GM19099 (cell line): ENCODE results near the gene PRKCZ.

Experiments used
- POLR2A ChIP-seq: IDR thresholded peaks from 3 replicates; pipeline ENCODE4 v1.6.1; 2011; ENCODE audit warnings: low read depth; ENCODE audit not compliant: insufficient read length; ENCODE audit errors: extremely low read depth

The PRKCZ gene

DNA sequence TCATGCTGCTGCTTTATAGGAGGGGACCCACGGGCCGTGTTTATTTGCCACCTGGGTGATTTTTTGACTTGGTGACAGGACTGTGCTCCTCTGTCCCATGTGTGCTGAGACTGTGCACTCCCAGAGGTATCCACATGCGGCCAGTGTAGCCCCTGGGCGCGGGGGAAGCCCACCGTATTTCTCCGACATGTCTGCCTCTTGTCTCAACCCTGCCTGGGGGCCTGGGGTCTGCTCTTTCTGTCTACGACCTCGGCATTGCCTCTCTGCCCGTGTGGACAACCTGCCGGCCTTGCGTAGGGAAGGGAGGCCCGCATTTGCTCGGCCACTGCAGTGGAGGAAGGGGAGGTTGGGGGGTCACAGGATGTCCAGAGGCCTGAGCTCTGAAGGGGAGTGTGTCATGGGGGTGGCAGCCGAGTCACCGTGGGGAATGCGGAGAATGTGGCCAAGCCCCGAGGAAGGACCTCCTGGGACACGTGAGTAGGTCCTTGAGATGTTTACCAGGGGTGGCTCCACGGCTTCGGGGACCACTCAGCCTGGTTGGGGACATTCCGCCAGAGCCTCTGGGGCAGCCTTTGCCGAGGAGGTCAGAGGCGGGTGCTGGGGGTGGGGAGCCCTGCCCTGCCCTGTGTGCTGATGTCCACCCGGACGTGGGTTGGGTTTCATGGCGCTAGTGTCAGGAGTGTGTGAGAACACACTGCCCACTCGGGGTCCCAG is 11.0 kb downstream of the PRKCZ start:
- no peak for TF ChIP-seq POLR2A

DNA sequence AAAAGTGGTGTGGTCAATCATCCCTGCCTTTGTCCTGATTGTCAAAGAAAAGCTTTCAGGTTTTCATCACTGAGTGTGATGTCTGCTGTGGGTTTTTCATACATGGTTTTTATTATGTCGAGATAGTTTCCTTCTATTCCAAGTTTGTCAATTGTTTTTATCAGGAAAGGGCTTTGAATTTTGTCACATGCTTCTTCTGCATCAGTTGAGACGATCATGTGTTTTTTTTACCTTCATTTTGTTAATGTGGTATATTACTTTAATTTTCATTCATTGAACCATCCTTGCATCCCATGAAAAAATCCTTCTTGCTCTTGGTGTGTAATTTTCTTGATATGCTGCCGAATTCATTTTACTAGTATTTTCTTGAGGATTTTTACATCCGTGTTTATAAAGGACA is 15.5 kb downstream of the PRKCZ start:
- no peak for TF ChIP-seq POLR2A

DNA sequence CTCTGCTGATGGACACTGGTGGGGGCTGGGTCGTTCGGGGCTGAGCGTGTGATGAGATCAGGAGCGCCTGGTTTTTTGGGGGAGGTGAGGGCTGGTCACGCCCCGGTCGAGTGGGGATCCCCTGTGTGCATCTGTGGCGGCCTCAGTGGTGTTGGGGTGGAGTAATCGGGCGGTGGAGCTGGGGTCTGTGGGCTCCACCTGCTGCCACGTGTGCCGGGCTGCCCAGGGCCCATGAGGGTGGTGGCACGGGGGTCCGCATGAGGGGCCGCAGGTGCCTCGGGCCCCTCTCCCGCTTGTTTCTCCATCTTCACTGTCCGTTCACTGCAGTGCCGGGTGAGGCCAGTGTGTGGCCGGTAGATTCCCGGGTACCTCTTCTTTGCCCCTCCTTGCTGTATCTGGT is 17.2 kb downstream of the PRKCZ start:
- no peak for TF ChIP-seq POLR2A

DNA sequence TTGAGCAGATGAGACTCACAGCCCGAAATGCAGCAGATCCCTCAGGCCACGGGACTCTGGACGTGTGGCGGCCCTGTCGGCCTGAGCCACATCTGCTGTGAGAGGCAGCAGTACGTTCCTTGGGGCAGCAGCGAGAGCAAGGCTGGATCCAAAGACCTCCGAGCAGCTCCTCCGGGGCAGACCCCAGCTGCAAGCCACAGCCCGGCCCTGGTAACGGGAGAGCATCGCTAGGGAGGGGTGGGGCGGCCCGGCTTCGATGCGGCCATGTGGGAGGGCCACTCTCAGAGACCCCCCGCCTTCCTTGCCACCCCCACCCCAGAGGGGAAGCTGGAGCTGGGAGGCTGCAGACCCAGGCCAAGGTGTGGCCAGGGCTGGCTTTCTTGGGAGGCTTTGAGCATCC is 17.8 kb downstream of the PRKCZ start:
- no peak for TF ChIP-seq POLR2A

DNA sequence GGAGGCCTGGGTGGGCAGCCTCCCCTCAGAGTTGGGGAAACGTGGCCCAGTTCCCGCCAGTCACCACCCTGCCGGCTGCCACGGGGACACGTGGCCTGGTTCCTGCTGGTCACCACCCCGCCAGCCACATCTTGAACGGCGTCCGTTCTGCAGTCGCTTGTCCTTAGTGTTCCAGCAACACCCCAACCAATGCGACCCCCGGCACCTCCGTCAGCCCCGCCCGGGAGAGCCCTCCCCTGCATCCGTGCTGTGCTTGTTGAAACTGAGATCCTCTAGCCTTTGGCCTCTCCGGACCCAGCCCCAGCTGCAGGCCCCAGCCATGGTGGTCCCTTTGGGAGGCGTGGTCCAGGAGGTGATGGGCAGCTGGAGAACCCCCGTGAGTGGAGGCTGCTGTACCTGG is 18.7 kb downstream of the PRKCZ start:
- TF ChIP-seq POLR2A = no peak

DNA sequence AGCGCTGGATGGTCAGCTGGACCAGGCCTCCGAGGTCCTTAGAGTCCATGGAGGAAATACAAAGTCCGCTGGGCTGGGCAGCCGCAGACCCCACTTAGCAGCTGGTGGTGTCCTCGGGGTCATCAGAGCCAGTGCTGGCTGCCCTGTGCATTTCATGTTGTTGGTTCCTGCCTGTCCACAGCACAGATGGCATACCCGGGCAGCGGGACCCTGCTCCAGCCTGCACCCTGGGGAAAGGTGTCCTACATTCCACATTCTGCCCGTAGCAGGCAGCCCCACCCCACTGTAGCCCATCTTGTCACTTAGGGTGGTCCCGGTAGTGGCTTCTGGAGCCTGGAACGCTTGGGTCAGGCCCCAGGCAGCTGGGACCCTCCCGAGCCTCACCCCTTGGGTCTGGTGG is 19.8 kb downstream of the PRKCZ start:
- TF ChIP-seq POLR2A = no peak

DNA sequence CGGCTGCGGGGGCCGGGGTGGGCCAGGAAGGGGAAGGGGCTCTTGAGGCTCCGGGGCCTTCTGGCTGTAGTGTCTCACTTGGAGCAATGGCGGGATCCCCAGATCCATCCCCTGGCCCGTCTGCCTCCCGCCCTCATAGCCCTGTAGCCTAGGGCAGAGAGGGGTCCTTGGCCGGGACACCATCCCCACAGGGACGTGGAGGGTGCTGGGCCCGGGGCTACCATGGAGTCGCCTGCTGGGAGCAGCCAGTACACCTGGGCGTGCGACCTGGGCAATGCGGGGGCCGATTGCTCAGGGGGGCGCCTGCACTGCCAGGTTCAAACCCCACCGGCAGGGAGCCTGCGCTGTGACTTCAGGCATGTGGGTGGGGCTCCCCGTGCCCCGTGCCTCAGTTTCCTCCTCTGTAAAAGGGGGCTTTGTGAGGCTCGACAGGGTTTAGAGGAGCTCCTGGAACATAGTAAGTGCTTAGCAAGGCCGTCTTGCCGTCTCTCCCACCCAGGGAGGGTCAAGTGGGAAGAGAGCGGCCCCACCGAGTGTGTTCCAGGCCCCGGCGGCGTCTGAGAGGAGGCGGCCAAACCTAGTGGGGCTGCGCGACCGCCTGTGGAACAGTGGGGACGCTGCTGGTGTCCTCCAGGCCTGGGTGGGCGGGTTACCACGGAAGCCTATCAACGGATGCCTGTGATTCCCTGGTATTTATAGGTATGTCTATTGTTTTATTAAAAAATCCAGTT is 20.8 kb downstream of the PRKCZ start:
- no peak for TF ChIP-seq POLR2A

DNA sequence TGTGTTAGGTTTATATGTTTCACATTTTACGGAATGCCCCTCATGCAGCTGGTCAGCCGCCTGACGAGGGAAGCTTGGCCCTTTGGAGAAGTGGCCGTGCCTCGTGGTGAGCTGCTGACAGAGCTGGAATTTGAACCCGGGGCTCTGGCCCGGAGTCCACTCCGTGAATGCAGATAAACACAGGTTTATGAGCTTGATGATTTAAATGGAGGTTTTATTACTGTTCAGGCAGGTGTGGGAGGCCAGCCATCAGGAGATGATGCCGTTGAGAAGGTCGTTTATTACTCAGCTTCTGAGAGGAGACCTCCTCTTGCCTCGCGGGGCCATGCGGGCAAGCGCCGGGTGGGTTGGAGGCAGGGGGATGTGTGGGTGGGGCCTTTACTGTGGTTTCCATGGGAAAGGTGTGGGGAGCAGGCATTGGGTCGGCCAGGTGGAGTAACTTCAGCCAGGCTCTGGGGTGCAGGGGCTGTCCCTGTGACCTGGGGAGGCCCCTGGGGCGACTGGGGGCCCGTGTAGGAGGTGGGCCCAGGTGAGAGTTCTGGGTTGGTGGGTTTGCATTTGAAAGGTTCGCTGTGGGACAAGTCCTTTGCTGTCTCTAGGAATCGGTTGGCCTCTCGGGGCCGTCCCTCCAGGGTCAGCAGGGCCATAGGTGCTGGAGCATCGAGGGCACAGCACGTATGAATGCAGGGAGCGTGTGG is 22.0 kb downstream of the PRKCZ start:
- TF ChIP-seq POLR2A = no peak

DNA sequence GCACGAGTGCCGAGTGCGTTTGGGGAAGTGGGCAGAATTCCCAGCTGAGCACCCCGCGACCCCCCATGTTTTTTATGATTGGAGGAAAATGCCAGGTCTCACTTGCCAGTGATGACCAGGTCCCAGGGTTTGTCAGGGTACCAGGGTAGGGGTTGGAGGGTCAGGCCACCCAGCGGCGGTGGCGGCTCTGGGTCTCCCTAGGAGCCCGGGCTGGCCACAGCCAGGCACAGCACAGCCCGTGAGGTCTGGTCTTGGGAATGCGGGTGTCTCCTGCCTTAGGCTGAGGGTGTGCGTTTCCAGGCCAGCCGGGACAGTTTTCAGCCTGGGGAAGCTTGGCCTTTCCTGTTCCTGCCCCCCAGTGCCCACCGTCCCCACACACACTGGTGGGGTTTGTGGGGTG is 22.7 kb downstream of the PRKCZ start:
- no peak for TF ChIP-seq POLR2A

DNA sequence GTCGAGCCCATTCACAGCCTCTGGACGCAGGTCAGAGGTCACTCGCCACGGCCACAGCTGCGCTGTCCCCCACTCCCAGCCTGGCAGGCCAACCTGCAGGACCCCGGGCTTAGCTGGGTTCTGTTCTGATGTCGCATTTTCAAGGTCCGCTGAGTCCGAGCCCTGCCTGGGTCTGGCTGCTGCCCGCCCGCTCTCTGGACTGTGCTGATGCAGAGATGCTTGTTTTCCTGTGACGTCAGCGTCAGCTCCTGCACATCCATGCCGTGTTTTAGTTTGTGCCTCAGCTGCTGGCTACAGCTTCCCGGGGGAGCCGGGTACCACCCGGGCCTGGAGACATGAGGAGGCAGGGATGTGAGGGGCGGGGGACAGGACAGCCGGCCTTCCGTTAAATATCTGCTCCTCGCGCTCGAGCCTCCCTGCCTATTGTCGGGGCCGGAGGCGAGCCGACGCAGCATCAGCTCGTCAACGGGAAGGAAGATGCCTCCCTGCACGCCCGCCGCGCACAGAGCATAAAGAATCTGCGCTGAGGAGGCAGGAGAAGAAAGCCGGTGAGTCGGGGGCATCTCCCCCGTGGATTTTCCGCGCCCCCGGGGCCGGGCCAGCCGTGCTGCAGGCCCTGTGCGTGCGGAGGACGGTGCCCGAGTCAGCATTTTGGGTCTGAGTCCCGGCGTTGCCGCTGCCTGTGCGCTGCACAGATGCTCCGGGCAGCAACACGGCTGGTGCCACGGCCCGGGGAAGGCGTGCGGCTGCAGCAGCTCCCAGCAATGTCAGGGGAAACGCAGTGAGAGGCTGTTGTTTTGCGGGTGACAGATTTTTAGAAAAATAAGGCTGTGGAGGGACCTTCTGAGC is 23.4 kb downstream of the PRKCZ start:
- no peak for TF ChIP-seq POLR2A

DNA sequence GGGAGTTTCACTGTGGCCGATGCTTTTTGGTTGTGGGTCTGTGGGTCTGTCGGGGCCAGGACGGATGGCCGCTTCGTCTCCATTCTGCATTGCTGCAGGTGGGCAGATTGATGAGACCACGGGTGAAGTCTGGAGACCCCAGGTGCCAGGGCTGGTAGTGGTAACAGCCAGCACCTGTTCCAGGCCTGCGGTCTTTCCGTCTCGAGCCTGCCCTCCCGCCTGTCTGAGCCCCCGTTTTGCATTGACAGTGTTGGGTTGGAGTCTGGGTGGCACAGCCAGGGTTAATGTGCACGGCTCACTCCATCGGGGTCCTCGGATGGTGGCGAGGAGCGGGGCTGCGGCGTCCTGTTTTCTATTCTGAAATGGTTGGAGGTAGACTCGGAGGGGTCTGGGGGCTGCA is 24.2 kb downstream of the PRKCZ start:
- no peak for TF ChIP-seq POLR2A

DNA sequence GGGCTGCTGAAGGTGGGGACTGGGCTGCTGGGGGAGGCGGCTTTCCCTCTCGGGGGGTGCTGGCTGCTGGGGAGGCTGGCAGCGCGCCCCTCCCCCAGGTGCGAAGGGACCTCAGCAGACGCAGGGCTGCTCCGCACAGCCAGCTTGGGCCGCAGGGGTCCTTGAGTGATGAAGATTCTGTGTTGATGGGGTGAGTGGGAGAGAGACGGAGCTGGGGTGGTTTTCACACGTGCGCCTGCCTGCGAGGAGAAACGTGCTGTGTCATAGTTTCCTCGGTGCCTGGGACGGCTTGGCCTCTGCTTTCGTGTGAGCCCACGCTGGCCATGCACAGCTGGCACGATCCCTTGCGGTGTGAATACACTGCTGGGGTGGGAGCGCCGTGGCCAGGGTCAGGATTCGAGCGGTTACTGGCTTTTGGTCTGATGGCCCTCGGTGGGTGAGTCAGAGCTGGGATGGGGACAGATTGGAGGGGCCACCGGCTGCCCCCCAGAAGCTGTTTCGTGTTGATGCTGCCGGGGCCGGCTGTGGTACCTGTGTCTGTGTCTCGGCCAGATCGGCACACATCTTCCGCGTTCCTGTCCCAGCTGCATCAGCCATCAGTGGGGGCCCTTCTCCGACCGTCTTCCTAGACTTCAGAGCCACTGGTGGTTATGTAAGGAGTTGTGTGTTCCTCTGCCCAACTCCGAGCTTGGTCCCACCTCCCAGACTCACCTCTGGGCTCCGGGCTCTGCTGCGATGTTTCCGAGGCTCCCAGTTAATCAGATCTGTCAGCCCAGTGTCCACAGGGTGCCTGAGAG is 24.9 kb downstream of the PRKCZ start:
- no peak for TF ChIP-seq POLR2A

DNA sequence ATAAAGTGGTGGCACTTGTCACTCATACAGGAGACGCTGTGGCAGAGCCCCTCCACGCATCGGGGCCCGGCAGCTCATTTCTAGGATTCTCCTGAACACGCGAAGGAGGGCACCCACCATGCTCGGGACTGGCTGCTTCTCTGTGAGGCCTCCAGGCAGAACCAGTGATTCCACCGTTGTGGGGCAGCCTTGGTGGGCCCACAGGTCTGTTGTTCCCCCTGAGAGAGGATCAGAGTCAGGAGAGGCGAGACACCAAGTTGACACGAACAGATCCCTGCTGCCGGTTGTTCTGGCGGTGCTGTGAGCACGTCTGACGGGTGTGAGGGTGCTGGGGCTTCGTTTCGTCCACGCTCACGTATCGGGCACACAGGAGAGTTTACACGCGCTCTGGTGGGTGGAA is 26.6 kb downstream of the PRKCZ start:
- TF ChIP-seq POLR2A = no peak

DNA sequence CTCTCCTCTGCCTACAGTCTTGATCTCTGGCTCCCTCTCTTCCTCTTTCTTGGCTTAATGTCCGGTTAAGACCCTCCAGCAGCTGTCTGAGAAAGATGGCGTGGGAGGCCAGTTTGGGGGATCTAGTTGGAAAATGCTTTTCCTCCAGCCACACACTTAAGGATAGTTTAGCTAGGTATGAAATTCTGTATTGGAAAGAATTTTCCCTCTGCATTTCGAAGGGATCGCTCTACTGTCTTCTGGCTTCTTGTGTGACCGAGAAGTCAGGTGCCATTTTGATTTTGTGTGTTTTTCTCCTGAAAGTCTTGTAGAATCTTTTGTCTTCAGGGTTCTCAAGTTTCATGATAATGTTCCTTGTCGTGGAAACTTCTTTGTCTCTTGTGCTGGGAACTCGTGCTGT is 28.0 kb downstream of the PRKCZ start:
- no peak for TF ChIP-seq POLR2A
